ENCODE results near the gene ULBP2.
A peak's percentile ranks its signal among the peaks of the same experiment; 100 is the strongest.
"Not testable (repeated sequence)": the region's sequence is repeated elsewhere in the genome, so short reads cannot be mapped to it uniquely, and the experiment has no call there.

The ULBP2 gene

GRCh38 chr6:149919126-149919833, 22.5 kb upstream of the ULBP2 start:
- H3K27me3 Mint-ChIP-seq = peaks cover 44% of the 10 kb centered on the region

GRCh38 chr6:149919834-149920225, 22.0 kb upstream of the ULBP2 start:
- H3K9me3 Mint-ChIP-seq = no peaks in the 10 kb centered on the region
- H3K4me1 Mint-ChIP-seq = peaks cover 40% of the 10 kb centered on the region
- H3K27me3 Mint-ChIP-seq = peaks cover 49% of the 10 kb centered on the region
- H3K27ac Mint-ChIP-seq = no peak overlapping the region
- H3K36me3 Mint-ChIP-seq = no peaks in the 10 kb centered on the region
- no peak for ATAC-seq
- H3K4me3 Mint-ChIP-seq = no peak overlapping the region

More at GRCh38 chr6:149919126-149919833, 22.5 kb upstream of the ULBP2 start:
- not testable (repeated sequence) for H3K36me3 Mint-ChIP-seq, H3K9me3 Mint-ChIP-seq, H3K4me3 Mint-ChIP-seq, H3K27ac Mint-ChIP-seq
- ATAC-seq = peak; percentile 86
- H3K4me1 Mint-ChIP-seq = peaks cover 40% of the 10 kb centered on the region

GRCh38 chr6:149921361-149921760, 20.5 kb upstream of the ULBP2 start:
- Mint-ChIP-seq H3K4me1 (peaks cover 52% of the 10 kb centered on the region), H3K4me3 (no peak overlapping the region)
- ATAC-seq = no peak

GRCh38 chr6:149922091-149922490, 19.7 kb upstream of the ULBP2 start:
- H3K4me3 Mint-ChIP-seq = peak overlapping the region; percentile 40
- H3K9me3 Mint-ChIP-seq, H3K27ac Mint-ChIP-seq, ATAC-seq, H3K36me3 Mint-ChIP-seq: not testable (repeated sequence)
- peaks cover 70% of the 10 kb centered on the region for H3K27me3 Mint-ChIP-seq
- H3K4me1 Mint-ChIP-seq = peaks cover 55% of the 10 kb centered on the region

More at GRCh38 chr6:149921361-149921760, 20.5 kb upstream of the ULBP2 start:
- Mint-ChIP-seq H3K27me3 (peaks cover 65% of the 10 kb centered on the region), H3K36me3 (no peaks in the 10 kb centered on the region), H3K9me3 (no peaks in the 10 kb centered on the region), H3K27ac (no peak overlapping the region)

GRCh38 chr6:149922642-149923326, 19.0 kb upstream of the ULBP2 start, which contains the start of gene RAET1G:
Gene RAET1G (minus strand): TSS chr6:149923121. CDS start chr6:149923010, 111 bp downstream.
- no peaks in the 10 kb centered on the region for H3K36me3 Mint-ChIP-seq
- H3K4me3 Mint-ChIP-seq = peak within 1 kb of the TSS; percentile 78
- no peaks in the 10 kb centered on the region for H3K9me3 Mint-ChIP-seq
- peak; percentile 85 for ATAC-seq
- no peak within 1 kb of the TSS for H3K27ac Mint-ChIP-seq
- H3K27me3 Mint-ChIP-seq = peaks cover 77% of the 10 kb centered on the region
- H3K4me1 Mint-ChIP-seq = peaks cover 52% of the 10 kb centered on the region

GRCh38 chr6:149923327-149923986, 18.4 kb upstream of the ULBP2 start:
- no peak overlapping the region for H3K27ac Mint-ChIP-seq
- H3K4me1 Mint-ChIP-seq = peaks cover 45% of the 10 kb centered on the region
- H3K27me3 Mint-ChIP-seq = peaks cover 84% of the 10 kb centered on the region
- no peak for ATAC-seq
- H3K4me3 Mint-ChIP-seq = peak overlapping the region; percentile 78
- no peaks in the 10 kb centered on the region for H3K9me3 Mint-ChIP-seq
- no peaks in the 10 kb centered on the region for H3K36me3 Mint-ChIP-seq

- ATAC-seq = no peak
- Mint-ChIP-seq H3K4me1 (peaks cover 40% of the 10 kb centered on the region), H3K27ac (no peak overlapping the region), H3K4me3 (no peak overlapping the region), H3K9me3 (no peaks in the 10 kb centered on the region), H3K27me3 (peaks cover 93% of the 10 kb centered on the region), H3K36me3 (no peaks in the 10 kb centered on the region)
These were observed 17.4 kb upstream of the ULBP2 start for GRCh38 chr6:149924206-149924932.

- Mint-ChIP-seq H3K4me3 (no peak overlapping the region), H3K27ac (no peak overlapping the region), H3K9me3 (no peaks in the 10 kb centered on the region), H3K36me3 (no peaks in the 10 kb centered on the region), H3K27me3 (peaks cover 98% of the 10 kb centered on the region), H3K4me1 (peaks cover 35% of the 10 kb centered on the region)
- no peak for ATAC-seq
These were observed 16.9 kb upstream of the ULBP2 start for GRCh38 chr6:149924933-149925252.

GRCh38 chr6:149925253-149925973, 16.4 kb upstream of the ULBP2 start:
- peak overlapping the region; percentile 57 for H3K4me3 Mint-ChIP-seq
- H3K36me3 Mint-ChIP-seq = no peaks in the 10 kb centered on the region
- H3K27me3 Mint-ChIP-seq = peaks cover 98% of the 10 kb centered on the region
- H3K9me3 Mint-ChIP-seq = no peaks in the 10 kb centered on the region
- no peak for ATAC-seq
- no peak overlapping the region for H3K27ac Mint-ChIP-seq
- peaks cover 35% of the 10 kb centered on the region for H3K4me1 Mint-ChIP-seq

GRCh38 chr6:149925974-149926777, 15.6 kb upstream of the ULBP2 start:
- Mint-ChIP-seq H3K36me3 (no peaks in the 10 kb centered on the region), H3K4me1 (peaks cover 35% of the 10 kb centered on the region), H3K4me3 (peak overlapping the region; percentile 57), H3K9me3 (no peaks in the 10 kb centered on the region), H3K27ac (no peak overlapping the region), H3K27me3 (peaks cover 98% of the 10 kb centered on the region)
- ATAC-seq = peak; percentile 82

- not testable (repeated sequence) for H3K27ac Mint-ChIP-seq, H3K9me3 Mint-ChIP-seq
These were observed 14.8 kb upstream of the ULBP2 start for GRCh38 chr6:149927025-149927424.

GRCh38 chr6:149929422-149929821, 12.4 kb upstream of the ULBP2 start:
- ATAC-seq = no peak
- H3K4me3 Mint-ChIP-seq = no peak overlapping the region
- H3K9me3 Mint-ChIP-seq = no peaks in the 10 kb centered on the region

More at GRCh38 chr6:149927025-149927424, 14.8 kb upstream of the ULBP2 start:
- H3K27me3 Mint-ChIP-seq = peaks cover 98% of the 10 kb centered on the region
- H3K4me3 Mint-ChIP-seq, H3K36me3 Mint-ChIP-seq, ATAC-seq: not testable (repeated sequence)
- H3K4me1 Mint-ChIP-seq = peaks cover 33% of the 10 kb centered on the region

GRCh38 chr6:149931501-149931900, 10.3 kb upstream of the ULBP2 start:
- ATAC-seq = no peak
- peaks cover 6% of the 10 kb centered on the region for H3K4me1 Mint-ChIP-seq
- no peak overlapping the region for H3K27ac Mint-ChIP-seq
- no peaks in the 10 kb centered on the region for H3K9me3 Mint-ChIP-seq
- H3K27me3 Mint-ChIP-seq = peaks cover 94% of the 10 kb centered on the region
- no peaks in the 10 kb centered on the region for H3K36me3 Mint-ChIP-seq
- H3K4me3 Mint-ChIP-seq = no peak overlapping the region

More at GRCh38 chr6:149929422-149929821, 12.4 kb upstream of the ULBP2 start:
- Mint-ChIP-seq H3K27ac (no peak overlapping the region), H3K4me1 (peaks cover 18% of the 10 kb centered on the region), H3K36me3 (no peaks in the 10 kb centered on the region), H3K27me3 (peaks cover 94% of the 10 kb centered on the region)

GRCh38 chr6:149933036-149933435, 8.8 kb upstream of the ULBP2 start:
- Mint-ChIP-seq H3K27me3 (peaks cover 96% of the 10 kb centered on the region), H3K4me3 (no peak overlapping the region), H3K9me3 (no peaks in the 10 kb centered on the region), H3K27ac (no peak overlapping the region), H3K4me1 (peaks cover 12% of the 10 kb centered on the region), H3K36me3 (no peaks in the 10 kb centered on the region)
- no peak for ATAC-seq

All from stimulated activated memory B cell treated with anti-CD40 and anti-IgM and Interleukin-4, amounts not matched to agents 10 μg/mL and 1 μg/mL and 100 μg/mL, for 72 hours (primary cell).